Measurements from ENCODE around the gene PITPNC1.

GRCh38 chr17:67420994-67421393 lies 43.9 kb downstream of the PITPNC1 start:
- TF ChIP-seq CTCF (IDR thresholded peaks at IDR 0.05; ENCODE audit: extremely low read depth in 1 of 2, insufficient read depth in 1 of 2, low read depth in 1 of 2, low read length in 2 of 2) (no peak), MAX (IDR thresholded peaks at IDR 0.05; ENCODE audit: insufficient read depth, insufficient read length) (no peak), POLR2AphosphoS5 (IDR thresholded peaks at IDR 0.05; ENCODE audit: insufficient read depth, low read depth, low read length) (no peak), POLR2A (IDR thresholded peaks at IDR 0.05; ENCODE audit: low read depth, low read length) (no peak), EZH2 (IDR thresholded peaks at IDR 0.05; ENCODE audit: borderline replicate concordance, low read depth, low read length, severe bottlenecking) (no peak), GATA2 (IDR thresholded peaks at IDR 0.05; ENCODE audit: insufficient read depth, insufficient read length, low read depth, low read length) (no peak), JUN (IDR thresholded peaks at IDR 0.05; ENCODE audit: borderline replicate concordance, insufficient read depth, insufficient read length, low read depth) (no peak), FOS (IDR thresholded peaks at IDR 0.05; ENCODE audit: borderline replicate concordance, insufficient read depth, low read length) (no peak), MYC (IDR thresholded peaks at IDR 0.05; ENCODE audit: low read depth, low read length) (no peak)

Measured in endothelial cell of umbilical vein (primary cell).